Right hindlimb (tissue), 1 donor: ENCODE data around the gene STK32B.

Experiments used
- DNase-seq: peaks from one replicate; pipeline ENCODE4 v3.0.0-alpha.2; 2018

The STK32B gene

GRCh38 chr4:5458676-5459075, 407.4 kb downstream of the STK32B start:
- no peak for DNase-seq

- no peak for DNase-seq
Observed at GRCh38 chr4:5459236-5459635, 408.0 kb downstream of the STK32B start.

GRCh38 chr4:5460106-5460801, 409.0 kb downstream of the STK32B start:
- DNase-seq: no peak

- no peak for DNase-seq
Observed at GRCh38 chr4:5461477-5461876, 410.2 kb downstream of the STK32B start.

GRCh38 chr4:5462254-5462835, 411.1 kb downstream of the STK32B start:
- no peak for DNase-seq

GRCh38 chr4:5462896-5463295, 411.6 kb downstream of the STK32B start:
- no peak for DNase-seq

GRCh38 chr4:5463361-5463760, 412.1 kb downstream of the STK32B start:
- no peak for DNase-seq

- DNase-seq: no peak
Observed at GRCh38 chr4:5463936-5464650, 412.8 kb downstream of the STK32B start.

- DNase-seq: no peak
Observed at GRCh38 chr4:5465529-5465928, 414.2 kb downstream of the STK32B start.

GRCh38 chr4:5465956-5466355, 414.7 kb downstream of the STK32B start:
- DNase-seq: no peak

GRCh38 chr4:5467111-5467510, 415.8 kb downstream of the STK32B start:
- DNase-seq: no peak

- no peak for DNase-seq
Observed at GRCh38 chr4:5469151-5469775, 418.0 kb downstream of the STK32B start.

GRCh38 chr4:5469861-5470260, 418.6 kb downstream of the STK32B start:
- DNase-seq: no peak

- no peak for DNase-seq
Observed at GRCh38 chr4:5470318-5471198, 419.3 kb downstream of the STK32B start.

- DNase-seq: no peak
Observed at GRCh38 chr4:5471206-5471605, 419.9 kb downstream of the STK32B start.

- no peak for DNase-seq
Observed at GRCh38 chr4:5471691-5472090, 420.4 kb downstream of the STK32B start.

GRCh38 chr4:5472160-5472591, 420.9 kb downstream of the STK32B start:
- no peak for DNase-seq

GRCh38 chr4:5473125-5473524, 421.8 kb downstream of the STK32B start:
- no peak for DNase-seq

- DNase-seq: no peak
Observed at GRCh38 chr4:5474756-5475155, 423.5 kb downstream of the STK32B start.

GRCh38 chr4:5477613-5478012, 426.3 kb downstream of the STK32B start:
- no peak for DNase-seq

GRCh38 chr4:5478169-5478568, 426.9 kb downstream of the STK32B start:
- DNase-seq: no peak

- no peak for DNase-seq
Observed at GRCh38 chr4:5478697-5479096, 427.4 kb downstream of the STK32B start.
